HUES6 (cell line): ENCODE data around the gene TRAF7.
"Not testable (repeated sequence)": the region's sequence is repeated elsewhere in the genome, so short reads cannot be mapped to it uniquely, and the experiment has no call there.

ENCODE experiments used
- H3K27ac ChIP-seq: 2 replicates; pipeline ENCODE4 v1.7.0; 2013; ENCODE audit warnings: low read depth, mild to moderate bottlenecking, low read length, inconsistent platforms
- H3K27me3 ChIP-seq: 2 replicates; pipeline ENCODE4 v1.6.1; 2013; ENCODE audit warnings: low read length; ENCODE audit not compliant: control insufficient read depth, insufficient read depth
- H3K36me3 ChIP-seq: 2 replicates; pipeline ENCODE4 v1.6.1; 2013; ENCODE audit warnings: low read length; ENCODE audit not compliant: control insufficient read depth, insufficient read depth
- H3K4me1 ChIP-seq: 2 replicates; pipeline ENCODE4 v1.6.1; 2013; ENCODE audit warnings: low read length; ENCODE audit not compliant: control insufficient read depth, insufficient read depth
- H3K4me3 ChIP-seq: 2 replicates; pipeline ENCODE4 v1.5.1; 2013; ENCODE audit warnings: low read depth, low read length
- H3K9ac ChIP-seq: one replicate; pipeline ENCODE4 v1.6.1; 2013; ENCODE audit warnings: mild to moderate bottlenecking, low read length
- H3K9me3 ChIP-seq: 2 replicates; pipeline ENCODE4 v1.6.1; 2013; ENCODE audit warnings: low read depth, low read length; ENCODE audit not compliant: control insufficient read depth, insufficient read depth

TRAF7 gene

DNA sequence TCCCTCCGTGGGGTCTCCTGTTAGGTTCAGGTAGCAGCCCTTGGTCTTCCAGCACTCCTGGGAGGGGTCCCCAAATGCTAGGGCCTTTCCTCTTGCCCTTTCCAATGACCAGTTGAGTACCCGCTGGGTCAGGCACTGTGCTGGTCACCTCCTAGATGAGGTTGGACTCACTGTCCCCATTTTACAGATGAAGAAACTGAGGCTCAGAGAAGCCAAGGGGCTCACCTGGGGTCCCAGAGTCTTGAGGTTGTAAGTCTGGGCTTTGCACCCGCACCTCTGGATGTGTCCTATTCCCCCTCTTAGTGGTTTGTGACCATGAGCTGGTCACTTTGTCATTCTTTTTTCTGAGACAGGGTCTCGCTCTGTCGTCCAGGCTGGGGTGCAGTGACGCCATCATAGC is 42.2 kb downstream of the TRAF7 start:
- peaks cover 62% of the 10 kb centered on the region for H3K27me3 ChIP-seq
- no peaks in the 10 kb centered on the region for H3K9me3 ChIP-seq

DNA sequence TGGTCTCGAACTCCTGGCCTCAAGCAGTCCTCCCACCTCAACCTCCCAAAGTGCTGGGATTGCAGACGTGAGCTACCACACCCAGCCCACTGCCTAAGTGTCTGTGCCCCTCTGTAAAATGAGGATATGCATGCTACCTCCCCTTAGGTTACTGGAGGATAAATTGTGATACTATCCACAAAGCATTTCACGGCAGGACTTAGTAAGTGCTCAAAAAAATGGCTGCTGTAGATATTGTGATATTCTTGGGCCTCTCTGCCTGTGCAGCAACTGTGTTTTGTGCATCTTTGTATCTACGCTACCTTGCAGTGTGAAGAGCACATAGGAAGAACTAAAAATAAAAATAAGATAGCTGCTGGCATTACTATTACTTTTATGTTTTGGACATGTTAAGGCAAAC is 42.7 kb downstream of the TRAF7 start:
- H3K36me3 ChIP-seq: no peaks in the 10 kb centered on the region
- H3K4me1 ChIP-seq: no peaks in the 10 kb centered on the region
- H3K9ac ChIP-seq: no peak overlapping the region
- no peaks in the 10 kb centered on the region for H3K9me3 ChIP-seq
- H3K27ac ChIP-seq: no peak overlapping the region
- H3K27me3 ChIP-seq: peaks cover 62% of the 10 kb centered on the region
- no peak overlapping the region for H3K4me3 ChIP-seq

More for the DNA sequence above, 42.2 kb downstream of the TRAF7 start:
- no peaks in the 10 kb centered on the region for H3K4me1 ChIP-seq
- no peak overlapping the region for H3K9ac ChIP-seq
- H3K36me3 ChIP-seq: no peaks in the 10 kb centered on the region
- H3K4me3 ChIP-seq: no peak overlapping the region
- H3K27ac ChIP-seq: no peak overlapping the region

DNA sequence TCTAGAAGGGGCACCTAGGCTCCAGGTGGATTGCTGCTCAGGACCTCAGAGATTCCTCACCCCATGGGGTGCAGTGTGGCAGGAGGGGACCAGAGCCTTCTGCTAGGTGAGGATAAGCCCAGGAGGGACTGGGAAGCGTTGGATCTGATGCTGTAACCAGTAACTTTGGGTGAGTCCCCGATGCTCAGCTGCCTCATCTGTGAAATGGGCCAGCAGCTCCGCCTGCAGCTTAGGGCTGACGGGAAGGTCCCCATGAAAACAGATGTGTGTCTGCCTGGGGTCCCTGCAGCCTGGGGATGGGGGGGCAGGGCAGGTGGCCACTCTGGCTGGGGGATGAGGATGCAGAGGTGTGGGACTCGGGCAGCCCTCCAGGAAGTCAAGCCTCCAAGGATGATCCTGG is 43.5 kb downstream of the TRAF7 start:
- Histone ChIP-seq H3K4me1 (no peaks in the 10 kb centered on the region), H3K4me3 (no peak overlapping the region), H3K27ac (no peak overlapping the region), H3K27me3 (peaks cover 59% of the 10 kb centered on the region), H3K9ac (no peak overlapping the region), H3K36me3 (no peaks in the 10 kb centered on the region), H3K9me3 (no peaks in the 10 kb centered on the region)

DNA sequence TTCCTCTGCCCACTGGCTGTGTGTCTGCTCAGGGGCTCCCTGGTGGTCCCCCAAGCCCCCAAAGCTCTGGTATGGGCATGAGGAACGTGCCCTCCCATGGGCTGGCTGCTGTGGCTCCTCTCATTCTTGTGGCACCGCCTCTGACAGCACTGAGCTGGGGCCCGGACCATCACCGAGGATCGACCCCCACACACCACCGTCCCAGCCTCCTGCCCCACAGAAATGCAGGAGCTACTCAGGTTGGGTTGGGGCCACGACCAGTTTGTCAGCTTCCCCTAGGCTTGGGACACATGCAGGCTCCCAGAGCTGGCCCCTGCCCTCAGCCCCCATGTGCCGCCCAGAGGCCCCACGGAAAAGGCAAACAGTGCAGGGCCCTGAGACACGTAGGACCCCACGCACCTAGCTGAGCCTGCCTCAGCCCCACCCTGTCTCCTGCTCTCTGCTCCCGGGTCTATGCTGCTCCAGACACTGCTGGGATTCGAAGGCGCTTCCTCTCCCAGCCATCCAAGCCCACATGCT is 44.1 kb downstream of the TRAF7 start:
- Histone ChIP-seq H3K36me3 (no peaks in the 10 kb centered on the region), H3K27ac (no peak overlapping the region), H3K27me3 (peaks cover 53% of the 10 kb centered on the region), H3K9ac (no peak overlapping the region), H3K4me3 (no peak overlapping the region), H3K9me3 (no peaks in the 10 kb centered on the region), H3K4me1 (no peaks in the 10 kb centered on the region; the same call in 1 of the 2 replicates)

DNA sequence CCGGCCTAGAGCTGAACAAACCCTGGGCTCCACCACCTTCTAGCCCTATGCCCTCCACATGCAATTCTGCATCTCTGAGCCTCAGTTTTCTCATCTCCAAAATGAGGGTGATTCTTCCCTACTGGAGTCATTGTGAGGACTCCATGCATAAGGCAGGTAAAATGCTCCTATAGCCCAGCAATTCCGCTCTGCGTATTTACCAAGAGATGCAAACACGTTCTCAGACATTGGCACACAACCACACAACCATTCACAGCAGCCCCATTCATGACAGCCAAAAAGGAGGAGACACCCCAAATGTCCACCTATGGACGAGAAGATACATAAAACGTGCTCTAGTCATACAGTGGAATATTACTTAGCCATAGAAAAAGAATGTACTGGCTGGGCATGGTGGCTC is 44.7 kb downstream of the TRAF7 start:
- peaks cover 47% of the 10 kb centered on the region for H3K27me3 ChIP-seq
- no peaks in the 10 kb centered on the region for H3K9me3 ChIP-seq
- H3K9ac ChIP-seq: no peak overlapping the region

DNA sequence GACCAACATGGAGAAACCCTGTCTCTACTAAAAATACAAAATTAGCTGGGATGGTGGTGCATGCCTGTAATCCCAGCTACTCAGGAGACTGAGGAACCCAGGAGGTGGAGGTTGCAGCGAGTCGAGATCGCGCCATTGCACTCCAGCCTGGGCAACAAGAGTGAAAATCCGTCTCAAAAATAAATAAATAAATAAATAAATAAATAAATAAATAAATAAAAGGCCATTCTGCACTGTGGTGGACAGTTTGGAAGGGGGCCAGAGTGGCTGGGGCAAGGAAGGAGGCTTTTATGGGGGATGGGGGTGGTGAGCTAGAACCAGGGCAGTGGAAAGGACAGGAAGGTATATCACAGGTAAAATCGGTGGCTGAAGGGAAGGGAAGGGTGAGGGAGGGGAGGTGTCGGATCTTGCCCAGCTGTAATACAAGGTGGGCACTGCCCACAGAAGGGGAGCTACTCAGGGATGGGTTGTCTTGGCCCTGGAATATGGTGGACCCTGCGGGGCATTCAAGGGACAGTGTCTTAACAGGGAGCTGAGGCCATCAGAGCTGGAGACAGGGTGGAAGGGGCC is 47.6 kb downstream of the TRAF7 start:
- Histone ChIP-seq H3K27me3 (peaks cover 25% of the 10 kb centered on the region), H3K36me3 (peaks cover 16% of the 10 kb centered on the region)
- H3K4me3 ChIP-seq, H3K4me1 ChIP-seq, H3K9me3 ChIP-seq, H3K27ac ChIP-seq, H3K9ac ChIP-seq: not testable (repeated sequence)

More for the DNA sequence above, 44.7 kb downstream of the TRAF7 start:
- Histone ChIP-seq H3K36me3 (no peaks in the 10 kb centered on the region), H3K27ac (no peak overlapping the region), H3K4me3 (no peak overlapping the region), H3K4me1 (no peaks in the 10 kb centered on the region; the same call in 1 of the 2 replicates)

DNA sequence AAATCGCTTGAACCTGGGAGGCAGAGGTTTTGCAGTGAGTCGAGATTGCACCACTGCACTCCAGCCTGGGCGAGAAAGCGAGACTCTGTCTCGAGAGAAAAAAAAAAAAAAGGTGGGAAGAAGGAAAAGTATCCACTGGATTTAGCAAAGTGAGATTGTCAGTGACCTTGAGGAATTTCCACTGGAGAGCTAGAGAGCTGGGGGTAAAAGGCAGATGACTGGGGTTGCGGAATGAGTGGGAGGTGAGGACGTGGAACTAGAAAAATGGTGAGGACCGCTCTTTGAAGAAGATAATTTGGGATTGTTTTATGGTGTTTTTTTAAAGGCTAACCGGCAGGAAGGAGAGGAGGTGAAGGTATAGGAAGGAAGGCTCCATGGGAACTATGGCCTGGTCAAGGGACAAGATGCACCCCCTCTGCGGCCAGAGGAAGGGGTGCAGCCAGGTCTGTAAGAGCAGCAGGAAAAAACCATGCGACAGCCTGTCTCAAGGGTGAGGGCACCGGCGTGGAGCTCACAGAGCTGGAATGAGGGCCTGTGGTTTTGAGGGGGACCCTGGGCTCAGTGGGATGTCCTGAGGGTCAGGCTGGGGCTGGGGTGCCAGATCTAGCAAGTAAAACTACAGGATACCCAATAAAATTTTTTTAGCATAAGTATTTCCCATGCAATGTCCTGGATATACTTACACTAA is 49.0 kb downstream of the TRAF7 start:
- Histone ChIP-seq H3K9me3 (no peaks in the 10 kb centered on the region), H3K27ac (peak overlapping the region; percentile 95; the same call in 1 of the 2 replicates), H3K9ac (peak overlapping the region; percentile 97), H3K27me3 (peaks cover 12% of the 10 kb centered on the region), H3K36me3 (peaks cover 30% of the 10 kb centered on the region), H3K4me1 (peaks cover 4% of the 10 kb centered on the region; the same call in 1 of the 2 replicates), H3K4me3 (peak overlapping the region; percentile 97)

DNA sequence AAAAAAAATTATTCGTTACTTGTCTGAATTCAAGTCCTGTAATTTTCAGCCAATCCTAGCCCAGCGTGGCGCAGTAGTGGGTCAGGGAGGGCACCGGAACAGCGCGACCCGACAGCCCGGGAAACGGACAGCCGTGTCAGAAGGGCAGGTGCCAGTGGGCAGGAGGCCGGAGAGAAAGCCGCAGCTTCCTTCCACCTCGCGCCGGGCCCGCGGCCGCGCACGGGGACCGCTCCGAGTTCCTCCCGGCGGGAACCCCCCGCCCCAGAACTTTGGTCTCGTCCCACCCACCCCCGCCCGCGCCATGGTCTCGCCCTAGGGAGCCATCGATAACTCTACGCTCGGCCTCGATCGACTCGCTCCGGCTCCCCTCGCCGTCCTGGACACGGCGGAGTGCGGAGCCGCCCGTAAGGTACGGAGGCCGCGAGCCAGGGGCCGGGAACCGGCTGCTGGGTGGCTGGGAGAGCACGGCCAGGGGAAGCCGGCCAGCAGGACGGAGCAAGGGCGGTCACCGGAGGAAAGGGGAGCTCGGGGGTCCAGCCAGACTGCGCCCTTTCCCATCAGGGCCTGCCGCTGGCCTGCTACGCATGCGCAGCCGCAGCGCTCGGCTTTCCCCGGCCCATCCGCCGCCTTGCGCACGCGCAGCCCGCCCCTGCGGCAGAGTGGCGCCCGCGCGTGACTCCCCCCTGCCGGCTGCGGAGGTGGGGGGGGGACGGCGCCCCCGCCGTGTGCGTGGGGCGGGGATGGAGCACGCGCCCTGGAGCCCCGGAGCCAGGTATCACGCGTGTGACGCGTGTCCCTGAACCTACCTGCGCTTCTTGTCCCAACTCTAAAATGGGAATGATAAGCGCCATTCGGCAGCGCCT is 49.8 kb downstream of the TRAF7 start, which contains the start of gene MLST8:
TSS of gene MLST8 (plus strand) at position 351 of the 863 bp plus-strand sequence. CDS start 632 bp downstream, outside the sequence.
- no peaks in the 10 kb centered on the region for H3K9me3 ChIP-seq
- H3K9ac ChIP-seq: peak within 1 kb of the TSS; percentile 97
- peak within 1 kb of the TSS; percentile 95 for H3K27ac ChIP-seq
- H3K36me3 ChIP-seq: peaks cover 33% of the 10 kb centered on the region
- peak within 1 kb of the TSS; percentile 97 for H3K4me3 ChIP-seq
- peaks cover 4% of the 10 kb centered on the region; the same call in 1 of the 2 replicates for H3K4me1 ChIP-seq
- peaks cover 5% of the 10 kb centered on the region for H3K27me3 ChIP-seq

DNA sequence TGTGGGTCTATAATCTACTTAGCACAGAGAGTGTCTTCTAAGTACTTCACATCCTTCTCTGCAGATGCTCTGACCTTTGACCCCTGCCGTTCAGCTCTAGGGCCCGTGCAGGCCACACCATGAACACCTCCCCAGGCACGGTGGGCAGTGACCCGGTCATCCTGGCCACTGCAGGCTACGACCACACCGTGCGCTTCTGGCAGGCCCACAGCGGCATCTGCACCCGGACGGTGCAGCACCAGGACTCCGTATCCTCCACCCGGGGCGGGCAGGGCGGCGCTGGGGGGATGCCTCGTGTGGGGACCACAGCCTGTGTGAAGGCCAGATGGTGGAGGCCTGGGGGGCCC is 50.4 kb downstream of the TRAF7 start:
- Histone ChIP-seq H3K27me3 (no peaks in the 10 kb centered on the region), H3K4me1 (peaks cover 9% of the 10 kb centered on the region; the same call in 1 of the 2 replicates), H3K36me3 (peaks cover 33% of the 10 kb centered on the region), H3K9me3 (no peaks in the 10 kb centered on the region), H3K27ac (peak overlapping the region; percentile 95; the same call in 1 of the 2 replicates), H3K9ac (peak overlapping the region; percentile 97), H3K4me3 (peak overlapping the region; percentile 97)

DNA sequence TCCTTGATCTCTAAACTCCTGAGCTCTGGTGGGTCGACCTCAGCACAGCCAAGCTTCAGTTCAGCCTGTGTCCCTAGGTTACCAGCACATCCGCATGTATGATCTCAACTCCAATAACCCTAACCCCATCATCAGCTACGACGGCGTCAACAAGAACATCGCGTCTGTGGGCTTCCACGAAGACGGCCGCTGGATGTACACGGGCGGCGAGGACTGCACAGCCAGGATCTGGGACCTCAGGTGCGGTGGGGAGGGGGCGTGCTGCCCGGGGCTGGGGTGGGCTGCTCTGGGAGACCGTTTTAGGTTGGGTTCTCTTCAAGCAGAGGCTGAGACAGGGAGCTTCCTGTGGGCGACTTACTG is 50.8 kb downstream of the TRAF7 start:
- peaks cover 10% of the 10 kb centered on the region; the same call in 1 of the 2 replicates for H3K4me1 ChIP-seq
- H3K9ac ChIP-seq: peak overlapping the region; percentile 97
- H3K36me3 ChIP-seq: peaks cover 33% of the 10 kb centered on the region
- H3K27ac ChIP-seq: no peak overlapping the region
- no peaks in the 10 kb centered on the region for H3K9me3 ChIP-seq
- no peaks in the 10 kb centered on the region for H3K27me3 ChIP-seq
- peak overlapping the region; percentile 97 for H3K4me3 ChIP-seq
